Loucy (cell line): ENCODE results near the gene PAX5.

Experiments used
- H2AFZ ChIP-seq: fragments of 200-600 bp; sonication (generic); 2 replicates; pipeline ENCODE4 v1.6.0; 2016; ENCODE audit warnings: antibody characterized with exemption, mild to moderate bottlenecking, low read length, moderate library complexity
- H3F3A ChIP-seq: fragments of 200-600 bp; 2 replicates; pipeline ENCODE4 v1.6.0; 2016; ENCODE audit warnings: antibody characterized with exemption, low read depth, mild to moderate bottlenecking
- H3K27me3 ChIP-seq: fragments of 200-600 bp; sonication (generic); 2 replicates; pipeline ENCODE4 v1.6.1; 2014; ENCODE audit warnings: low read length, mild to moderate bottlenecking; ENCODE audit not compliant: insufficient read depth, poor library complexity, severe bottlenecking
- H3K36me3 ChIP-seq: fragments of 200-600 bp; sonication (generic); 2 replicates; pipeline ENCODE4 v1.6.1; 2016; ENCODE audit warnings: low read length; ENCODE audit not compliant: insufficient read depth
- H3K4me1 ChIP-seq: fragments of 200-600 bp; sonication (generic); 2 replicates; pipeline ENCODE4 v1.5.1; 2014; ENCODE audit warnings: low read length, mild to moderate bottlenecking; ENCODE audit not compliant: insufficient read depth, poor library complexity, severe bottlenecking
- H3K4me2 ChIP-seq: fragments of 200-600 bp; sonication (generic); 2 replicates; pipeline ENCODE4 v1.6.0; 2014; ENCODE audit warnings: antibody characterized with exemption, low read length, low read depth, mild to moderate bottlenecking; ENCODE audit not compliant: poor library complexity, severe bottlenecking
- H3K4me3 ChIP-seq: fragments of 200-600 bp; sonication (generic); 2 replicates; pipeline ENCODE4 v1.5.1; 2014; ENCODE audit warnings: low read length, mild to moderate bottlenecking, mixed read lengths; ENCODE audit not compliant: poor library complexity, severe bottlenecking
- H3K79me2 ChIP-seq: fragments of 200-600 bp; sonication (generic); 2 replicates; pipeline ENCODE4 v1.6.1; 2014; ENCODE audit warnings: low read length; ENCODE audit not compliant: insufficient read depth
- H3K9ac ChIP-seq: fragments of 200-600 bp; sonication (generic); 2 replicates; pipeline ENCODE4 v1.6.0; 2014; ENCODE audit warnings: mild to moderate bottlenecking, low read depth, low read length, moderate library complexity; ENCODE audit not compliant: poor library complexity, severe bottlenecking
- H3K9me2 ChIP-seq: fragments of 200-600 bp; sonication (generic); replicated peaks from 2 replicates; pipeline ENCODE4 v1.6.1; 2016; ENCODE audit warnings: low read depth, low read length, mixed read lengths
- H3K9me3 ChIP-seq: fragments of 200-600 bp; sonication (generic); 2 replicates; pipeline ENCODE4 v1.6.1; 2014; ENCODE audit warnings: mild to moderate bottlenecking, antibody characterized with exemption, low read length, low read depth; ENCODE audit not compliant: insufficient read depth
- H4K20me1 ChIP-seq: fragments of 200-600 bp; sonication (generic); 2 replicates; pipeline ENCODE4 v1.6.0; 2014; ENCODE audit warnings: antibody characterized with exemption, low read length, mild to moderate bottlenecking; ENCODE audit not compliant: insufficient read depth, poor library complexity, severe bottlenecking
- CTCF ChIP-seq: fragments of 200-600 bp; sonication (generic); conservative IDR thresholded peaks from 2 replicates; pipeline ENCODE4 v1.5.1; 2014; ENCODE audit warnings: mild to moderate bottlenecking, antibody characterized with exemption, low read length
- EZH2phosphoT487 ChIP-seq: fragments of 200-600 bp; IDR thresholded peaks from 2 replicates; pipeline ENCODE4 v1.6.1; 2018; ENCODE audit warnings: antibody characterized with exemption, mild to moderate bottlenecking, moderate library complexity, borderline replicate concordance

The PAX5 gene

GRCh38 chr9:36939214-36939613, 94.9 kb downstream of the PAX5 start:
- TF ChIP-seq CTCF (no peak), EZH2phosphoT487 (no peak)
- Histone ChIP-seq H3K27me3 (no peaks in the 10 kb centered on the region), H3K9me3 (no peaks in the 10 kb centered on the region), H3K4me3 (no peak overlapping the region), H3K9me2 (no peaks in the 10 kb centered on the region), H3K36me3 (no peaks in the 10 kb centered on the region), H3K9ac (no peak overlapping the region), H2AFZ (no peak overlapping the region), H3K79me2 (no peaks in the 10 kb centered on the region), H3K4me1 (no peaks in the 10 kb centered on the region), H3F3A (no peaks in the 10 kb centered on the region), H4K20me1 (no peaks in the 10 kb centered on the region), H3K4me2 (no peak overlapping the region)

GRCh38 chr9:36938617-36939016, 95.5 kb downstream of the PAX5 start:
- no peaks in the 10 kb centered on the region for H3K9me2 ChIP-seq
- no peaks in the 10 kb centered on the region for H3F3A ChIP-seq
- no peak overlapping the region for H2AFZ ChIP-seq
- H3K4me1 ChIP-seq = no peaks in the 10 kb centered on the region
- no peaks in the 10 kb centered on the region for H3K79me2 ChIP-seq
- no peaks in the 10 kb centered on the region for H3K9me3 ChIP-seq
- H3K4me3 ChIP-seq = no peak overlapping the region
- no peaks in the 10 kb centered on the region for H4K20me1 ChIP-seq
- no peaks in the 10 kb centered on the region for H3K27me3 ChIP-seq
- H3K4me2 ChIP-seq = no peak overlapping the region
- H3K36me3 ChIP-seq = no peaks in the 10 kb centered on the region
- no peak overlapping the region for H3K9ac ChIP-seq
- TF ChIP-seq EZH2phosphoT487 = no peak
- TF ChIP-seq CTCF = no peak

- Histone ChIP-seq H3K4me2 (no peak overlapping the region), H3K36me3 (no peaks in the 10 kb centered on the region), H3K4me1 (no peaks in the 10 kb centered on the region)
Observed at GRCh38 chr9:36937951-36938350, 96.1 kb downstream of the PAX5 start.

More at GRCh38 chr9:36937951-36938350, 96.1 kb downstream of the PAX5 start:
- Histone ChIP-seq H2AFZ (no peak overlapping the region), H3F3A (no peaks in the 10 kb centered on the region), H3K9me3 (no peaks in the 10 kb centered on the region), H3K4me3 (no peak overlapping the region), H3K27me3 (no peaks in the 10 kb centered on the region), H3K79me2 (no peaks in the 10 kb centered on the region), H3K9me2 (no peaks in the 10 kb centered on the region), H4K20me1 (no peaks in the 10 kb centered on the region), H3K9ac (no peak overlapping the region)
- TF ChIP-seq CTCF = no peak
- no peak for TF ChIP-seq EZH2phosphoT487
